Activated T-helper 1 cell treated with anti-CD3 and anti-CD28 coated beads, Interleukin-12 subunit alpha, Interleukin-12 subunit beta, Interleukin-2, Interleukin-4 antibody, amounts not matched to agents 30 ng/mL and 10 ng/mL and 1 ng/mL, durations not matched to agents 14 hours and 24 hours and 36 hours (primary cell): Measurements from ENCODE around the gene SAYSD1. TPM values are rescaled to one million over a fixed set of nuclear protein-coding genes. Genes with fewer than 3 reads are reported as not detected.

Experiments used
- DNase-seq: peaks from one replicate; pipeline ENCODE4 v3.0.0; 2021; ENCODE audit warnings: low spot score
- H3K27ac Mint-ChIP-seq: one replicate; pipeline ENCODE4 v1.8.0; 2021; ENCODE audit warnings: mild to moderate bottlenecking, mixed read lengths
- H3K27me3 Mint-ChIP-seq: one replicate; pipeline ENCODE4 v1.8.0; 2022; ENCODE audit warnings: mild to moderate bottlenecking, moderate library complexity, mixed read lengths; ENCODE audit not compliant: insufficient read depth
- H3K36me3 Mint-ChIP-seq: one replicate; pipeline ENCODE4 v1.8.0; 2021; ENCODE audit warnings: low read depth, mixed read lengths
- H3K4me1 Mint-ChIP-seq: one replicate; pipeline ENCODE4 v1.8.0; 2021; ENCODE audit warnings: low read depth, mixed read lengths
- H3K4me3 Mint-ChIP-seq: one replicate; pipeline ENCODE4 v1.8.0; 2021; ENCODE audit warnings: mild to moderate bottlenecking, moderate library complexity, mixed read lengths
- H3K9me3 Mint-ChIP-seq: one replicate; pipeline ENCODE4 v1.8.0; 2021; ENCODE audit warnings: mixed read lengths
- intact Hi-C: fragments of 100-400 bp; cut with micrococcal nuclease; formaldehyde crosslinking; loops from one replicate; pipeline ENCODE4 v1.15.1; 2024
- total RNA-seq: library from RNA; stranded (reverse); gene quantifications from 2 replicates; pipeline ENCODE4 v1.2.3, GENCODE V29; 2022

Gene SAYSD1
- total RNA-seq, 1 donor from 2014 or later, result 12.9 TPM

GRCh38 chr6:39073471-39074355, 41.3 kb downstream of the SAYSD1 start:
- intact Hi-C loops, result no loop called here
- H3K36me3 Mint-ChIP-seq, result no peaks in the 10 kb centered on the region
- no peaks in the 10 kb centered on the region for H3K9me3 Mint-ChIP-seq
- H3K4me3 Mint-ChIP-seq, result no peak overlapping the region
- no peak overlapping the region for H3K27ac Mint-ChIP-seq
- no peaks in the 10 kb centered on the region for H3K4me1 Mint-ChIP-seq
- peaks cover 18% of the 10 kb centered on the region for H3K27me3 Mint-ChIP-seq
- DNase-seq, result no peak

- DNase-seq, result no peak
- Mint-ChIP-seq H3K27ac (no peak overlapping the region), H3K36me3 (no peaks in the 10 kb centered on the region), H3K4me1 (no peaks in the 10 kb centered on the region), H3K27me3 (peaks cover 18% of the 10 kb centered on the region), H3K9me3 (no peaks in the 10 kb centered on the region), H3K4me3 (no peak overlapping the region)
- intact Hi-C loops, result no loop called here
These were observed 42.2 kb downstream of the SAYSD1 start for GRCh38 chr6:39072830-39073229.

- H3K9me3 Mint-ChIP-seq, result no peaks in the 10 kb centered on the region
- H3K36me3 Mint-ChIP-seq, result no peaks in the 10 kb centered on the region
- DNase-seq, result no peak
- H3K4me3 Mint-ChIP-seq, result no peak overlapping the region
- no peak overlapping the region for H3K27ac Mint-ChIP-seq
- H3K4me1 Mint-ChIP-seq, result no peaks in the 10 kb centered on the region
- intact Hi-C loops, result no loop called here
- H3K27me3 Mint-ChIP-seq, result peaks cover 20% of the 10 kb centered on the region
These were observed 46.6 kb downstream of the SAYSD1 start for GRCh38 chr6:39068391-39068790.

GRCh38 chr6:39065561-39065960, 49.4 kb downstream of the SAYSD1 start:
- Mint-ChIP-seq H3K9me3 (no peaks in the 10 kb centered on the region), H3K4me3 (no peak overlapping the region), H3K27ac (no peak overlapping the region), H3K36me3 (no peaks in the 10 kb centered on the region), H3K27me3 (peaks cover 30% of the 10 kb centered on the region), H3K4me1 (no peaks in the 10 kb centered on the region)
- no peak for DNase-seq
- intact Hi-C loops, result no loop called here

- DNase-seq, result no peak
- no peaks in the 10 kb centered on the region for H3K4me1 Mint-ChIP-seq
These were observed 51.5 kb downstream of the SAYSD1 start for GRCh38 chr6:39063526-39063925.

GRCh38 chr6:39062014-39062740, 52.8 kb downstream of the SAYSD1 start:
- H3K27ac Mint-ChIP-seq, result no peak overlapping the region
- no peaks in the 10 kb centered on the region for H3K9me3 Mint-ChIP-seq
- peaks cover 24% of the 10 kb centered on the region for H3K27me3 Mint-ChIP-seq
- DNase-seq, result no peak
- H3K4me3 Mint-ChIP-seq, result no peak overlapping the region
- no peaks in the 10 kb centered on the region for H3K36me3 Mint-ChIP-seq
- H3K4me1 Mint-ChIP-seq, result no peaks in the 10 kb centered on the region
- intact Hi-C loops, result no loop called here

More at GRCh38 chr6:39063526-39063925, 51.5 kb downstream of the SAYSD1 start:
- H3K36me3 Mint-ChIP-seq, result no peaks in the 10 kb centered on the region
- peaks cover 24% of the 10 kb centered on the region for H3K27me3 Mint-ChIP-seq
- no peak overlapping the region for H3K27ac Mint-ChIP-seq
- H3K4me3 Mint-ChIP-seq, result no peak overlapping the region
- no peaks in the 10 kb centered on the region for H3K9me3 Mint-ChIP-seq
- intact Hi-C loops, result no loop called here

GRCh38 chr6:39061588-39061987, 53.4 kb downstream of the SAYSD1 start:
- H3K4me1 Mint-ChIP-seq, result no peaks in the 10 kb centered on the region
- no peaks in the 10 kb centered on the region for H3K9me3 Mint-ChIP-seq
- intact Hi-C loops, result no loop called here
- H3K27me3 Mint-ChIP-seq, result peaks cover 19% of the 10 kb centered on the region
- H3K27ac Mint-ChIP-seq, result no peak overlapping the region
- H3K36me3 Mint-ChIP-seq, result no peaks in the 10 kb centered on the region
- no peak for DNase-seq
- no peak overlapping the region for H3K4me3 Mint-ChIP-seq

- no peak for DNase-seq
- Mint-ChIP-seq H3K27me3 (peaks cover 18% of the 10 kb centered on the region), H3K9me3 (no peaks in the 10 kb centered on the region), H3K27ac (no peak overlapping the region), H3K36me3 (no peaks in the 10 kb centered on the region), H3K4me1 (no peaks in the 10 kb centered on the region), H3K4me3 (no peak overlapping the region)
- intact Hi-C loops, result no loop called here
These were observed 53.8 kb downstream of the SAYSD1 start for GRCh38 chr6:39061182-39061581.

GRCh38 chr6:39060467-39061160, 54.4 kb downstream of the SAYSD1 start:
- H3K27me3 Mint-ChIP-seq, result peaks cover 18% of the 10 kb centered on the region
- intact Hi-C loops, result no loop called here
- no peaks in the 10 kb centered on the region for H3K4me1 Mint-ChIP-seq
- H3K36me3 Mint-ChIP-seq, result no peaks in the 10 kb centered on the region
- DNase-seq, result no peak
- H3K27ac Mint-ChIP-seq, result no peak overlapping the region
- H3K9me3 Mint-ChIP-seq, result no peaks in the 10 kb centered on the region
- no peak overlapping the region for H3K4me3 Mint-ChIP-seq

GRCh38 chr6:39059496-39060310, 55.3 kb downstream of the SAYSD1 start:
- H3K27me3 Mint-ChIP-seq, result peaks cover 18% of the 10 kb centered on the region
- H3K9me3 Mint-ChIP-seq, result no peaks in the 10 kb centered on the region

GRCh38 chr6:39058471-39059147, 56.4 kb downstream of the SAYSD1 start:
- Mint-ChIP-seq H3K4me1 (no peaks in the 10 kb centered on the region), H3K4me3 (no peak overlapping the region), H3K27me3 (peaks cover 23% of the 10 kb centered on the region), H3K36me3 (no peaks in the 10 kb centered on the region), H3K27ac (no peak overlapping the region), H3K9me3 (no peaks in the 10 kb centered on the region)
- no peak for DNase-seq
- intact Hi-C loops, result no loop called here

More at GRCh38 chr6:39059496-39060310, 55.3 kb downstream of the SAYSD1 start:
- no peak for DNase-seq
- H3K4me1 Mint-ChIP-seq, result no peaks in the 10 kb centered on the region
- H3K36me3 Mint-ChIP-seq, result no peaks in the 10 kb centered on the region
- intact Hi-C loops, result no loop called here
- no peak overlapping the region for H3K27ac Mint-ChIP-seq
- no peak overlapping the region for H3K4me3 Mint-ChIP-seq
